H1 (cell line): ENCODE results near the gene KDM2A. TPM values are rescaled to one million over a fixed set of nuclear protein-coding genes. Genes with fewer than 3 reads are reported as not detected.

ENCODE experiments used
- CTCF ChIA-PET: fragments of 300-600 bp; sonication (Branson Sonifier 250); formaldehyde crosslinking; loops from one replicate; lab custom pipeline; 2021; ENCODE audit not compliant: partially characterized antibody; lab: Charles Lee
- POLR2A ChIA-PET: fragments of 300-600 bp; sonication (Branson Sonifier 250); formaldehyde crosslinking; loops from one replicate; lab custom pipeline; 2021; ENCODE audit warnings: inconsistent platforms; ENCODE audit not compliant: partially characterized antibody; lab: Charles Lee
- DNase-seq, 2 experiments: peaks; one replicate each; pipeline versions ENCODE4 v3.0.0 to v3.0.0-alpha.2; 2010 to 2022; ENCODE audit warnings: low spot score in 2 of 2, low read depth in 1 of 2, mixed read lengths in 1 of 2
- FAIRE-seq: peaks from 2 replicates; lab custom pipeline; 2011; peaks lifted over from hg19 to GRCh38; lab: Jason Lieb, UNC
- H2AFZ ChIP-seq: 2 replicates; pipeline ENCODE4 v1.8.1; 2012; ENCODE audit warnings: low read length, inconsistent platforms
- H2AK5ac ChIP-seq: 2 replicates; pipeline ENCODE4 v1.6.1; 2013; ENCODE audit warnings: low read depth, low read length
- H2BK120ac ChIP-seq: replicated peaks from 2 replicates; pipeline ENCODE3; 2013; ENCODE audit warnings: low read depth, low read length, inconsistent platforms
- H2BK12ac ChIP-seq: 2 replicates; pipeline ENCODE4 v1.6.1; 2013; ENCODE audit warnings: low read depth, low read length
- H2BK15ac ChIP-seq: 2 replicates; pipeline ENCODE4 v1.6.1; 2013; ENCODE audit warnings: low read length
- H2BK20ac ChIP-seq: 2 replicates; pipeline ENCODE4 v1.6.1; 2013; ENCODE audit warnings: low read length
- H2BK5ac ChIP-seq: 2 replicates; pipeline ENCODE4 v1.6.1; 2013; ENCODE audit warnings: low read depth, low read length
- H3K14ac ChIP-seq: 2 replicates; pipeline ENCODE4 v1.6.1; 2013; ENCODE audit warnings: inconsistent platforms; ENCODE audit not compliant: insufficient read length
- H3K18ac ChIP-seq: 2 replicates; pipeline ENCODE4 v1.6.1; 2013; ENCODE audit warnings: low read length; ENCODE audit errors: extremely low read depth
- H3K23ac ChIP-seq: 2 replicates; pipeline ENCODE4 v1.6.1; 2013; ENCODE audit warnings: inconsistent platforms; ENCODE audit not compliant: insufficient read length
- H3K23me2 ChIP-seq: 2 replicates; pipeline ENCODE4 v1.6.1; 2013; ENCODE audit warnings: low read depth, low read length
- H3K27ac ChIP-seq: 2 replicates; pipeline ENCODE4 v1.6.1; 2011; ENCODE audit warnings: low read depth, low read length, inconsistent platforms
- H3K27me3 ChIP-seq, 4 experiments: replicated peaks in 1 of 4; 1 replicate in 1 of 4; 2 replicates in 3 of 4; pipeline versions ENCODE4 v1.6.1 to v1.8.1; 2011 to 2013; ENCODE audit warnings: low read length in 3 of 4, mild to moderate bottlenecking in 3 of 4, inconsistent platforms in 2 of 4, mixed read lengths in 2 of 4, moderate library complexity in 1 of 4; ENCODE audit not compliant: control insufficient read depth in 3 of 4, insufficient read depth in 3 of 4; ENCODE audit errors: extremely low read depth in 1 of 4
- H3K36me3 ChIP-seq, 4 experiments: 2 replicates each; pipeline versions ENCODE4 v1.6.1 to v1.8.1; 2011 to 2013; ENCODE audit warnings: mild to moderate bottlenecking in 4 of 4, low read length in 3 of 4, moderate library complexity in 2 of 4, control low read depth in 1 of 4, inconsistent platforms in 1 of 4; ENCODE audit not compliant: insufficient read depth in 4 of 4, control insufficient read depth in 2 of 4
- H3K4ac ChIP-seq: replicated peaks from 2 replicates; pipeline ENCODE3; 2013; ENCODE audit warnings: low read length, low read depth, mixed read lengths, inconsistent platforms; ENCODE audit not compliant: insufficient read length
- H3K4me1 ChIP-seq, 4 experiments: replicated peaks in 1 of 4; 1 replicate in 1 of 4; 2 replicates in 3 of 4; pipeline versions ENCODE4 v1.6.1 to v1.8.1; 2011 to 2013; ENCODE audit warnings: low read length in 3 of 4, inconsistent platforms in 2 of 4, mixed read lengths in 1 of 4; ENCODE audit not compliant: insufficient read depth in 4 of 4, control insufficient read depth in 3 of 4
- H3K4me2 ChIP-seq, 2 experiments: 2 replicates each; pipeline versions ENCODE4 v1.6.1 to v1.8.1; 2011 to 2013; ENCODE audit warnings: low read depth in 2 of 2, low read length in 2 of 2, control low read depth in 1 of 2, inconsistent platforms in 1 of 2, mild to moderate bottlenecking in 1 of 2; ENCODE audit not compliant: insufficient read depth in 1 of 2
- H3K4me3 ChIP-seq, 4 experiments: fragments of 200-600, 300-600 bp in 1 of 4; sonication (generic), shearing (Covaris generic), sonication (Bioruptor Twin) in 1 of 4; 2 replicates each; pipeline versions ENCODE4 v1.5.1 to v1.8.1; 2011 to 2016; ENCODE audit warnings: low read length in 4 of 4, low read depth in 3 of 4, control low read depth in 2 of 4, inconsistent platforms in 2 of 4, mild to moderate bottlenecking in 2 of 4, mixed read lengths in 1 of 4, moderate library complexity in 1 of 4; ENCODE audit not compliant: insufficient read depth in 2 of 4; ENCODE audit errors: extremely low read depth in 1 of 4
- H3K56ac ChIP-seq: replicated peaks from 2 replicates; pipeline ENCODE3; 2013; ENCODE audit warnings: low read depth, mild to moderate bottlenecking, mixed read lengths, low read length, inconsistent platforms; ENCODE audit not compliant: insufficient read length
- H3K79me1 ChIP-seq: 2 replicates; pipeline ENCODE4 v1.6.1; 2013; ENCODE audit warnings: low read depth, low read length, control low read depth
- H3K79me2 ChIP-seq, 2 experiments: 2 replicates each; pipeline versions ENCODE4 v1.6.1 to v1.8.1; 2012 to 2013; ENCODE audit warnings: low read length in 2 of 2, mild to moderate bottlenecking in 2 of 2, inconsistent platforms in 1 of 2; ENCODE audit not compliant: insufficient read depth in 2 of 2, control insufficient read depth in 1 of 2
- H3K9ac ChIP-seq, 4 experiments: replicated peaks in 1 of 4; 1 replicate in 1 of 4; 2 replicates in 3 of 4; pipeline versions ENCODE4 v1.6.1 to v1.8.1; 2011 to 2013; ENCODE audit warnings: low read depth in 3 of 4, low read length in 3 of 4, control low read depth in 2 of 4, mild to moderate bottlenecking in 2 of 4, moderate library complexity in 2 of 4, inconsistent platforms in 1 of 4; ENCODE audit errors: extremely low read depth in 1 of 4
- H3K9me3 ChIP-seq, 2 experiments: 2 replicates each; pipeline versions ENCODE4 v1.6.1 to v1.8.1; 2012 to 2013; ENCODE audit warnings: mild to moderate bottlenecking in 2 of 2, moderate library complexity in 2 of 2, control low read depth in 1 of 2, inconsistent platforms in 1 of 2, low read depth in 1 of 2, low read length in 1 of 2, mixed read lengths in 1 of 2; ENCODE audit not compliant: insufficient read depth in 2 of 2
- H4K20me1 ChIP-seq, 2 experiments: replicated peaks in 1 of 2; 2 replicates each; pipeline versions ENCODE3 to v1.8.1; 2011 to 2013; ENCODE audit warnings: inconsistent platforms in 2 of 2, low read length in 2 of 2, mild to moderate bottlenecking in 1 of 2; ENCODE audit not compliant: insufficient read depth in 2 of 2, control insufficient read depth in 1 of 2
- H4K5ac ChIP-seq: 2 replicates; pipeline ENCODE4 v1.6.1; 2013; ENCODE audit warnings: low read length, low read depth, mixed read lengths, inconsistent platforms; ENCODE audit not compliant: insufficient read length
- H4K8ac ChIP-seq: 2 replicates; pipeline ENCODE4 v1.8.0; 2013; ENCODE audit warnings: mild to moderate bottlenecking, moderate library complexity, low read length, inconsistent platforms; ENCODE audit not compliant: insufficient read depth; ENCODE audit errors: extremely low read depth
- H4K91ac ChIP-seq: replicated peaks from 2 replicates; pipeline ENCODE3; 2013; ENCODE audit warnings: low read length, mixed read lengths, inconsistent platforms; ENCODE audit not compliant: insufficient read length
- BRCA1 ChIP-seq: IDR thresholded peaks from 2 replicates; pipeline ENCODE4 v1.6.1; 2012; ENCODE audit warnings: low read depth, low read length, improper control_type of control experiment
- EZH2 ChIP-seq: fragments of 200-600 bp; sonication (generic); IDR thresholded peaks from 2 replicates; pipeline ENCODE4 v1.7.1; 2012; ENCODE audit warnings: low read depth, mild to moderate bottlenecking, moderate library complexity, low read length, inconsistent platforms; ENCODE audit not compliant: severe bottlenecking
- WGBS, 2 experiments: shearing (Covaris generic) in 1 of 2; methylation state at CpG; one replicate each; pipeline versions ENCODE4 v1.1.6 to v1.1.7; 2013 to 2015; ENCODE audit warnings: low lambda C conversion rate in 2 of 2, mixed read lengths in 2 of 2, inconsistent platforms in 1 of 2, low coverage in 1 of 2, missing lambda C conversion rate in 1 of 2; ENCODE audit not compliant: insufficient replicate concordance in 2 of 2, insufficient coverage in 1 of 2, insufficient read length in 1 of 2; ENCODE audit errors: extremely low coverage in 1 of 2, missing lambda C conversion rate in 1 of 2; 5-methylcytosine and 5-hydroxymethylcytosine counted together
- polyA plus RNA-seq, 7 experiments: library from polyadenylated mRNA; depleted of rRNA in 3 of 7; stranded (reverse) in 5 of 7; unstranded in 2 of 7; fragments of >200 nt in 5 of 7; fragments of 200-250 nt in 2 of 7; gene quantifications; 1 replicate in 5 of 7; 2 replicates in 1 of 7; 4 replicates in 1 of 7; pipeline versions ENCODE4 v1.2.1 to v1.2.3, GENCODE V29; 2011 to 2013; ENCODE audit warnings: missing spikeins in 2 of 7, mixed read lengths in 2 of 7
- total RNA-seq: library from RNA; stranded (reverse); fragmentation: NEBNext Ultra II Directional; extraction: Animal tissue kit (Norgen Biotek cat#: 25700); gene quantifications from 2 replicates; pipeline ENCODE4 v1.2.1, GENCODE V29; 2021
- TF ChIP-seq, protein P1 (sequence below): IDR thresholded peaks from 2 replicates; pipeline ENCODE4 v1.6.1; 2012; ENCODE audit warnings: low read length, inconsistent platforms

The KDM2A gene
- total and polyA plus RNA-seq, 2 of the 8 experiments (the other 6 are each of a cell fraction or from before 2014, with no cell fraction given) = 55.4 to 66.2 TPM

DNA sequence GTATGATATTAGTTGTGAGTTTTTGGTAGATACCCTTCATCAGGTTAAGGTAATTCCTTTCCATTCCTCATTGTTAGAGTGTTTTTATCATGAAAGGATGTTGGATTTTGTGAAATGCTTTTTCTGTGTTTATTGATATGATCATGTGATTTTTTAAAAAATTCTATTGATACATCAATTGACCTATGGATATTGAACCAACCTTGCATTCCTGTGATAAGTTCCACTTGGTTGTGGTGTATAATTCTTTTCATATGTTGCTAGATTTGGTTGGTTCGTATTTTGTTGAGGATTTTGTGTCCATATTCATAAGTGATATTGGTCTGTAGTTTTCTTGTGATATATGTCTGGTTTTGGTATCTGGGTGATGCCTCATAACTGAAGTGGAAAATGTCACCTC lies 176.8 kb downstream of the KDM2A start:
- Histone ChIP-seq H3K23me2 (no peaks in the 10 kb centered on the region), H2BK20ac (no peak overlapping the region)
- TF ChIP-seq, protein P1, sequence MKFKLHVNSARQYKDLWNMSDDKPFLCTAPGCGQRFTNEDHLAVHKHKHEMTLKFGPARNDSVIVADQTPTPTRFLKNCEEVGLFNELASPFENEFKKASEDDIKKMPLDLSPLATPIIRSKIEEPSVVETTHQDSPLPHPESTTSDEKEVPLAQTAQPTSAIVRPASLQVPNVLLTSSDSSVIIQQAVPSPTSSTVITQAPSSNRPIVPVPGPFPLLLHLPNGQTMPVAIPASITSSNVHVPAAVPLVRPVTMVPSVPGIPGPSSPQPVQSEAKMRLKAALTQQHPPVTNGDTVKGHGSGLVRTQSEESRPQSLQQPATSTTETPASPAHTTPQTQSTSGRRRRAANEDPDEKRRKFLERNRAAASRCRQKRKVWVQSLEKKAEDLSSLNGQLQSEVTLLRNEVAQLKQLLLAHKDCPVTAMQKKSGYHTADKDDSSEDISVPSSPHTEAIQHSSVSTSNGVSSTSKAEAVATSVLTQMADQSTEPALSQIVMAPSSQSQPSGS = no peak
- TF ChIP-seq EZH2 (no peak), BRCA1 (no peak)
- TF ChIP-seq, all 59 proteins: peak for 0
- H3K27ac ChIP-seq = no peak overlapping the region
- H3K23ac ChIP-seq = no peak overlapping the region
- no peak overlapping the region for H3K9ac ChIP-seq
- H2BK5ac ChIP-seq = no peak overlapping the region
- H3K4me1 ChIP-seq = no peaks in the 10 kb centered on the region; a peak in 1 of 7 replicates
- H3K9me3 ChIP-seq = no peaks in the 10 kb centered on the region; a peak in 1 of 4 replicates
- H3K79me2 ChIP-seq = no peaks in the 10 kb centered on the region
- no peak overlapping the region for H3K56ac ChIP-seq
- H2AK5ac ChIP-seq = no peak overlapping the region
- no peak overlapping the region for H2BK120ac ChIP-seq
- H2BK12ac ChIP-seq = no peak overlapping the region
- no peak overlapping the region for H2BK15ac ChIP-seq
- H3K79me1 ChIP-seq = no peaks in the 10 kb centered on the region; the same call in 1 of the 2 replicates
- ChIA-PET CTCF (interaction anchor here (0.7 to 1.2 kb wide), 2 partner anchors 21 to 241 kb away, joined by 3 read pairs; no protein-coding TSS in a partner anchor), POLR2A (no interaction called here)
- no peak overlapping the region for H3K4ac ChIP-seq
- H3K4me3 ChIP-seq = no peak overlapping the region
- no peak overlapping the region for H3K14ac ChIP-seq
- H2AFZ ChIP-seq = no peak overlapping the region
- no peaks in the 10 kb centered on the region for H3K27me3 ChIP-seq
- DNase-seq (no peak), FAIRE-seq (no peak)
- 84% methylated on average over 1 of the region's 1 CpG; no CpG with 5 or more reads in 1 of the 2 experiments for WGBS, 2 experiments
- H3K18ac ChIP-seq = no peak overlapping the region
- no peak overlapping the region for H4K8ac ChIP-seq
- peaks cover 0 to 6% of the 10 kb centered on the region in 2 experiments for H4K20me1 ChIP-seq
- no peak overlapping the region for H4K5ac ChIP-seq
- H3K4me2 ChIP-seq = no peak overlapping the region
- H4K91ac ChIP-seq = no peak overlapping the region
- H3K36me3 ChIP-seq = peaks cover 0 to 18% (median 11%) of the 10 kb centered on the region in 4 experiments; a peak in 3 of 8 replicates
